Right lobe of liver (tissue), 6 donors: Measurements from ENCODE around the gene LMBR1. TPM values are rescaled to one million over a fixed set of nuclear protein-coding genes. Genes with fewer than 3 reads are reported as not detected.

ENCODE experiments used
- ATAC-seq, 4 donors: fragments of 200-7000 bp; cut with Tn5 transposase; one replicate each; pipeline ENCODE4 v1.9.1; 2020; ENCODE audit warnings: mild to moderate bottlenecking in 4 of 4, moderate library complexity in 4 of 4
- DNase-seq, 3 donors: peaks; one replicate each; pipeline ENCODE4 v3.0.0-alpha.2; 2020
- H3K27ac ChIP-seq, 3 donors: fragments of 200-600 bp; one replicate each; pipeline ENCODE4 v1.8.0; 2022
- H3K27me3 ChIP-seq, 2 donors: fragments of 200-600 bp; one replicate each; pipeline ENCODE4 v1.8.0; 2022
- H3K36me3 ChIP-seq, 4 donors: fragments of 200-600 bp; sonication (generic) in 1 of 4; one replicate each; pipeline versions ENCODE4 v1.5.1 to v1.8.0; 2017 to 2022; ENCODE audit warnings: control low read depth in 1 of 4
- H3K4me1 ChIP-seq, 4 donors: fragments of 200-600 bp; sonication (generic) in 1 of 4; one replicate each; pipeline versions ENCODE4 v1.5.1 to v1.8.0; 2017 to 2022; ENCODE audit warnings: control low read depth in 1 of 4
- H3K4me3 ChIP-seq, 3 donors: fragments of 200-600 bp; one replicate each; pipeline ENCODE4 v1.8.0; 2022
- H3K9me3 ChIP-seq, 4 donors: fragments of 200-600 bp; sonication (generic) in 1 of 4; one replicate each; pipeline versions ENCODE4 v1.5.1 to v1.8.0; 2017 to 2022; ENCODE audit warnings: control low read depth in 1 of 4
- POLR2A ChIP-seq: fragments of 450-650 bp; IDR thresholded peaks from one replicate; pipeline ENCODE4 v1.6.1; 2017; ENCODE audit warnings: antibody characterized with exemption, mild to moderate bottlenecking
- WGBS: methylation state at CpG from one replicate; pipeline ENCODE4 v1.1.6; 2018; ENCODE audit warnings: low coverage, low lambda C conversion rate; ENCODE audit not compliant: insufficient coverage; ENCODE audit errors: missing lambda C conversion rate; 5-methylcytosine and 5-hydroxymethylcytosine counted together
- intact Hi-C, 2 donors: fragments of 100-400 bp; cut with DNase I; formaldehyde crosslinking; loops; one replicate each; pipeline versions ENCODE4 v1.11.2 to v1.14.1; 2022
- total RNA-seq, 6 experiments: library from RNA; depleted of rRNA in 2 of 6; stranded (reverse); fragments of >200 nt in 2 of 6; fragmentation: NEBNext Ultra II Directional in 3 of 6; extraction: Animal tissue kit (Norgen Biotek cat#: 25700) in 3 of 6; gene quantifications; one replicate each; pipeline versions ENCODE4 v1.1.0 to v1.2.4, GENCODE V29; 2016 to 2023
- TF ChIP-seq, protein P1 (sequence below), 4 donors: fragments of 200-600 bp in 3 of 4; fragments of 450-650 bp in 1 of 4; IDR thresholded peaks; one replicate each; pipeline versions ENCODE4 v1.5.1 to v1.8.0; 2016 to 2022; ENCODE audit warnings: antibody characterized with exemption in 4 of 4, mild to moderate bottlenecking in 2 of 4
- donor health status: DM: no; HTN: yes; CAD: no.
- donor health status: DM: no; HTN: no; CAD: no.
- donor health status: DM: no; HTN: no; CAD: no.
- donor health status: DM: no; HTN: yes; CAD: no.
- donor health status: DM: no; HTN: yes; CAD: no.

The LMBR1 gene
- total RNA-seq, 6 experiments from 2014 or later, result 25.1 to 34.5 (median 31.7) TPM

DNA sequence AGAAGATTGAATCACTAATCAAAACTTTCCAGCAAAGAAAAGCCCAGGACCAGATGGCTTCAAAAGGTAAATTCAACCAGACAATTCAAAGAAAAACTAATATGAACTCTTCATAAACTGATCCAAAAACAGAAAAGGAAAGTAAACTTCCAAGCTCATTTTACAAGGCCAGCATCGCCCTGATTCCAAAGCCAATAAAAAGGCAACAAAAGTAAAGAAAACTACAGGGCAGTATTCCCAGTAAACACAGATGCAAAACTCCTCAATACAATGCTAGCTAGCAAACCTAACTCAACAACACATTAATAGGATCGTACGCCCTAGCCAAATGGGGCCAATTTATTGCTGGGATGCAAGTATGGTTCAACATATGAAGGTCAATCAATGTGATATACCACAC, 199.4 kb downstream of the LMBR1 start:
- DNase-seq, result no peak
- 49% methylated on average over 3 of the region's 3 CpGs for WGBS
- ATAC-seq, result peak; percentile 49 to 68 (median 58)
- Histone ChIP-seq H3K9me3 (no peaks in the 10 kb centered on the region), H3K27ac (no peak overlapping the region), H3K4me1 (no peaks in the 10 kb centered on the region), H3K4me3 (no peak overlapping the region), H3K36me3 (no peaks in the 10 kb centered on the region), H3K27me3 (no peaks in the 10 kb centered on the region)
- TF ChIP-seq, protein P1, sequence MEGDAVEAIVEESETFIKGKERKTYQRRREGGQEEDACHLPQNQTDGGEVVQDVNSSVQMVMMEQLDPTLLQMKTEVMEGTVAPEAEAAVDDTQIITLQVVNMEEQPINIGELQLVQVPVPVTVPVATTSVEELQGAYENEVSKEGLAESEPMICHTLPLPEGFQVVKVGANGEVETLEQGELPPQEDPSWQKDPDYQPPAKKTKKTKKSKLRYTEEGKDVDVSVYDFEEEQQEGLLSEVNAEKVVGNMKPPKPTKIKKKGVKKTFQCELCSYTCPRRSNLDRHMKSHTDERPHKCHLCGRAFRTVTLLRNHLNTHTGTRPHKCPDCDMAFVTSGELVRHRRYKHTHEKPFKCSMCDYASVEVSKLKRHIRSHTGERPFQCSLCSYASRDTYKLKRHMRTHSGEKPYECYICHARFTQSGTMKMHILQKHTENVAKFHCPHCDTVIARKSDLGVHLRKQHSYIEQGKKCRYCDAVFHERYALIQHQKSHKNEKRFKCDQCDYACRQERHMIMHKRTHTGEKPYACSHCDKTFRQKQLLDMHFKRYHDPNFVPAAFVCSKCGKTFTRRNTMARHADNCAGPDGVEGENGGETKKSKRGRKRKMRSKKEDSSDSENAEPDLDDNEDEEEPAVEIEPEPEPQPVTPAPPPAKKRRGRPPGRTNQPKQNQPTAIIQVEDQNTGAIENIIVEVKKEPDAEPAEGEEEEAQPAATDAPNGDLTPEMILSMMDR (IDR thresholded peaks at IDR 0.05), result no peak
- TF ChIP-seq POLR2A, result no peak
- intact Hi-C loops, result no loop called here

- Histone ChIP-seq H3K4me1 (no peaks in the 10 kb centered on the region), H3K27me3 (no peaks in the 10 kb centered on the region), H3K36me3 (no peaks in the 10 kb centered on the region), H3K27ac (no peak overlapping the region), H3K4me3 (no peak overlapping the region), H3K9me3 (no peaks in the 10 kb centered on the region)
- TF ChIP-seq POLR2A, result no peak
- TF ChIP-seq, protein P1 (IDR thresholded peaks at IDR 0.05), result no peak
- intact Hi-C loops, result no loop called here
- WGBS, result 100% methylated on average over 1 of the region's 1 CpG
- ATAC-seq (no peak), DNase-seq (no peak)
Observed at GRCh38 chr7:156692849-156693248, 200.1 kb downstream of the LMBR1 start.

GRCh38 chr7:156691764-156692163, 201.2 kb downstream of the LMBR1 start:
- intact Hi-C loops, result no loop called here
- TF ChIP-seq POLR2A, result no peak
- TF ChIP-seq, protein P1 (IDR thresholded peaks at IDR 0.05), result no peak
- ATAC-seq (no peak), DNase-seq (no peak)
- 81% methylated on average over 5 of the region's 5 CpGs for WGBS
- no peaks in the 10 kb centered on the region for H3K27me3 ChIP-seq
- no peaks in the 10 kb centered on the region for H3K4me1 ChIP-seq
- no peaks in the 10 kb centered on the region for H3K9me3 ChIP-seq
- no peaks in the 10 kb centered on the region for H3K36me3 ChIP-seq
- H3K4me3 ChIP-seq, result no peak overlapping the region
- H3K27ac ChIP-seq, result no peak overlapping the region

DNA sequence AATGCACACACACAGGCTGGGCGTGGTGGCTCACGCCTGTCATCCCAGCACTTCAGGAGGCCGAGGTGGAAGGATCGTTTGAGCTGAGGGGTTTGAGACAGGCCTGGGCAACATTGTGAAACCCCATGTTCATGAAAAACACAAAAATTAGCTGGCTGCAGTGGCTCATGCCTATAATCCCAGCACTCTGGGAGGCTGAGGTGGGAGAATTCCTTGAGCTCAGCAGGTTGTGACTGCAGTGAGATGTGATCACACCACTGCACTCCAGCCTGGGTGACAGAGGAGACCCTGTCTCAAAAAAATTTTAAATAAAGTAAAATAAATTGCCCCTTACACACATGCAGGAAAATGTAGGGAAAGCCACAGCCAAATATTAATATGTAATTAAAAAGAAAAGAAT, 208.3 kb downstream of the LMBR1 start:
- Histone ChIP-seq H3K4me3 (no peak overlapping the region), H3K27ac (no peak overlapping the region), H3K9me3 (no peaks in the 10 kb centered on the region), H3K4me1 (no peaks in the 10 kb centered on the region), H3K36me3 (peaks cover 0 to 15% (median 1%) of the 10 kb centered on the region in 4 donors), H3K27me3 (no peaks in the 10 kb centered on the region)
- WGBS, result 89% methylated on average over 3 of the region's 4 CpGs
- TF ChIP-seq, protein P1 (IDR thresholded peaks at IDR 0.05), result no peak
- TF ChIP-seq POLR2A, result no peak
- intact Hi-C loops, result no loop called here
- DNase-seq, result no peak
- no peak for ATAC-seq

DNA sequence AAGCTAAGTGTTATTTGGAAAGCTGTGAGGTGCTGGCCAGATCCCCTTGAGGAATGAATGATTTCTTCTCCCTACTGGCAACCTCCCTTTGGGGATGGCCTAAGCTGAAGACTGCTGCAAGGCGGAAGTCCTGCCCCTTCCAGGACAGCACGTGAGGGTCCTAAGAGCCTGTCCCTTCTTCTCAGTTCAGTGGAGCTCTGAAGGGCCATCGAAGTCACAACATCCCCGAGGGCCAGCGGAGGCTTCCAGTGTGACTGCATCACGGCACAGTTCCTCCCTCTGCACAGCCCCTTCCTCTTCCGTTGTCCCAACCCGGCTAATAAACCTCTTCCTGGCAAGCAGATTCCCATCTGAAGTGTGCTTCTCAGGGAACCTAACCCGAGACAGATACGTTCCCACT, 208.7 kb downstream of the LMBR1 start:
- no peak for TF ChIP-seq POLR2A
- TF ChIP-seq, protein P1 (IDR thresholded peaks at IDR 0.05), result no peak
- DNase-seq, result no peak
- no peak overlapping the region for H3K27ac ChIP-seq
- no peaks in the 10 kb centered on the region for H3K4me1 ChIP-seq
- H3K27me3 ChIP-seq, result no peaks in the 10 kb centered on the region
- intact Hi-C loops, result no loop called here
- H3K36me3 ChIP-seq, result peaks cover 0 to 15% (median 1%) of the 10 kb centered on the region in 4 donors
- no peak overlapping the region for H3K4me3 ChIP-seq
- H3K9me3 ChIP-seq, result no peaks in the 10 kb centered on the region
- ATAC-seq, result no peak
- 100% methylated on average over 3 of the region's 10 CpGs for WGBS
